NCI-H1048 (cell line): ENCODE data around the gene PRSS48.
"Not testable (repeated sequence)": the region's sequence is repeated elsewhere in the genome, so short reads cannot be mapped to it uniquely, and the experiment has no call there.

Experiments used
- DNase-seq: peaks from one replicate; lab custom pipeline; 2025; lab: John Stamatoyannopoulos, UW

The PRSS48 gene

GRCh38 chr4:151260526-151260925 is 16.4 kb upstream of the PRSS48 start:
- DNase-seq, result no peak

- DNase-seq, result no peak
Observed at GRCh38 chr4:151263455-151263854, 13.5 kb upstream of the PRSS48 start.

GRCh38 chr4:151266497-151266896 is 10.5 kb upstream of the PRSS48 start:
- no peak for DNase-seq

GRCh38 chr4:151267104-151267503 is 9.9 kb upstream of the PRSS48 start:
- no peak for DNase-seq

GRCh38 chr4:151267822-151268535 is 9.0 kb upstream of the PRSS48 start:
- no peak for DNase-seq

GRCh38 chr4:151268905-151269304 is 8.1 kb upstream of the PRSS48 start:
- not testable (repeated sequence) for DNase-seq

GRCh38 chr4:151284534-151285245 is 7.7 kb downstream of the PRSS48 start:
- DNase-seq, result no peak

GRCh38 chr4:151287409-151287808 is 10.4 kb downstream of the PRSS48 start:
- DNase-seq, result no peak

- no peak for DNase-seq
Observed at GRCh38 chr4:151291485-151291884, 14.5 kb downstream of the PRSS48 start.

GRCh38 chr4:151292038-151292437 is 15.1 kb downstream of the PRSS48 start:
- no peak for DNase-seq

GRCh38 chr4:151294833-151295496 is 18.0 kb downstream of the PRSS48 start:
- DNase-seq, result no peak

GRCh38 chr4:151296227-151296626 is 19.3 kb downstream of the PRSS48 start:
- DNase-seq, result no peak

- DNase-seq, result no peak
Observed at GRCh38 chr4:151297170-151297569, 20.2 kb downstream of the PRSS48 start.

GRCh38 chr4:151302432-151302831 is 25.5 kb downstream of the PRSS48 start:
- DNase-seq, result no peak

GRCh38 chr4:151304226-151304625 is 27.3 kb downstream of the PRSS48 start:
- no peak for DNase-seq

- no peak for DNase-seq
Observed at GRCh38 chr4:151304755-151305154, 27.8 kb downstream of the PRSS48 start.

GRCh38 chr4:151310124-151310728 is 33.3 kb downstream of the PRSS48 start:
- no peak for DNase-seq

- DNase-seq, result no peak
Observed at GRCh38 chr4:151313306-151314009, 36.5 kb downstream of the PRSS48 start.

- DNase-seq, result no peak
Observed at GRCh38 chr4:151314010-151314355, 37.0 kb downstream of the PRSS48 start.

GRCh38 chr4:151314479-151314878 is 37.5 kb downstream of the PRSS48 start:
- no peak for DNase-seq

- no peak for DNase-seq
Observed at GRCh38 chr4:151315212-151315886, 38.4 kb downstream of the PRSS48 start.

- DNase-seq, result no peak
Observed at GRCh38 chr4:151316645-151317044, 39.7 kb downstream of the PRSS48 start.
